HG03558 (cell line): ENCODE results near the gene PTPRN2.
"Not testable (repeated sequence)": the region's sequence is repeated elsewhere in the genome, so short reads cannot be mapped to it uniquely, and the experiment has no call there.

Experiments used
- ATAC-seq: cut with Tn5 transposase; IDR thresholded peaks from one replicate; pipeline ENCODE4 v1.9.1; 2021; ENCODE audit warnings: moderate number of reproducible peaks; ENCODE audit not compliant: unreplicated experiment; ENCODE audit errors: extremely low read depth

The PTPRN2 gene

GRCh38 chr7:158345731-158346130, 241.9 kb downstream of the PTPRN2 start:
- ATAC-seq, result no peak

- no peak for ATAC-seq
These were observed 242.8 kb downstream of the PTPRN2 start for GRCh38 chr7:158344706-158345300.

GRCh38 chr7:158343936-158344455, 243.6 kb downstream of the PTPRN2 start:
- ATAC-seq, result no peak

- no peak for ATAC-seq
These were observed 244.1 kb downstream of the PTPRN2 start for GRCh38 chr7:158343526-158343925.

- ATAC-seq, result not testable (repeated sequence)
These were observed 246.5 kb downstream of the PTPRN2 start for GRCh38 chr7:158341097-158341496.

GRCh38 chr7:158336952-158337351, 250.7 kb downstream of the PTPRN2 start:
- not testable (repeated sequence) for ATAC-seq

GRCh38 chr7:158332516-158332915, 255.1 kb downstream of the PTPRN2 start:
- not testable (repeated sequence) for ATAC-seq

- not testable (repeated sequence) for ATAC-seq
These were observed 255.7 kb downstream of the PTPRN2 start for GRCh38 chr7:158331826-158332450.

- no peak for ATAC-seq
These were observed 257.9 kb downstream of the PTPRN2 start for GRCh38 chr7:158329686-158330085.

- no peak for ATAC-seq
These were observed 258.5 kb downstream of the PTPRN2 start for GRCh38 chr7:158329014-158329610.

- no peak for ATAC-seq
These were observed 259.1 kb downstream of the PTPRN2 start for GRCh38 chr7:158328376-158329013.

- no peak for ATAC-seq
These were observed 259.9 kb downstream of the PTPRN2 start for GRCh38 chr7:158327571-158328180.

GRCh38 chr7:158327012-158327411, 260.6 kb downstream of the PTPRN2 start:
- ATAC-seq, result no peak

- no peak for ATAC-seq
These were observed 261.9 kb downstream of the PTPRN2 start for GRCh38 chr7:158325530-158326381.

- ATAC-seq, result no peak
These were observed 262.9 kb downstream of the PTPRN2 start for GRCh38 chr7:158324397-158325360.

GRCh38 chr7:158323741-158324396, 263.8 kb downstream of the PTPRN2 start:
- ATAC-seq, result no peak

- no peak for ATAC-seq
These were observed 264.8 kb downstream of the PTPRN2 start for GRCh38 chr7:158322616-158323530.
